AG04449 (cell line): ENCODE results near the gene ZNF48.

Source experiments
- CTCF ChIA-PET: fragments of 350-600 bp; formaldehyde crosslinking; extraction: SDS; loops from one replicate; lab custom pipeline; 2021; ENCODE audit warnings: antibody characterized with exemption; lab: Yijun Ruan, JAX
- POLR2A ChIA-PET: fragments of 400-600, 350-600 bp; formaldehyde crosslinking; extraction: SDS; loops from one replicate; lab custom pipeline; 2020; ENCODE audit warnings: antibody characterized with exemption, inconsistent platforms; lab: Yijun Ruan, JAX
- DNase-seq: peaks from one replicate; pipeline ENCODE4 v3.0.0-alpha.2; 2010; ENCODE audit warnings: low read depth, low spot score
- H3K4me3 ChIP-seq: 2 replicates; pipeline ENCODE4 v1.5.1; 2011; ENCODE audit warnings: low read depth, mild to moderate bottlenecking, control low read depth, low read length
- CTCF ChIP-seq: IDR thresholded peaks from one replicate; pipeline ENCODE4 v1.5.1; 2011; ENCODE audit warnings: mild to moderate bottlenecking, moderate library complexity, low read length, control low read depth, inconsistent platforms; ENCODE audit not compliant: insufficient read depth; ENCODE audit errors: missing control alignments

ZNF48 gene

GRCh38 chr16:30445149-30445407 is 49.9 kb downstream of the ZNF48 start:
- TF ChIP-seq CTCF, result no peak
- POLR2A ChIA-PET, result interaction anchor here (0.8 to 1.6 kb wide), 5 partner anchors 12 to 90 kb away, joined by 3 to 5 read pairs (median 4); partner anchors contain the start of genes DCTPP1 and ZNF747
- H3K4me3 ChIP-seq, result peak overlapping the region; percentile 85
- CTCF ChIA-PET, result interaction anchor here (1.0 to 6.3 kb wide), 9 partner anchors 10 to 187 kb away, joined by 3 to 43 read pairs (median 3); partner anchors contain the start of gene DCTPP1
- DNase-seq, result no peak

GRCh38 chr16:30445408-30446202 is 50.4 kb downstream of the ZNF48 start, which contains the start of gene SEPHS2:
Gene SEPHS2, minus strand, starts transcription at chr16:30445874. Its CDS starts 147 bp downstream, at chr16:30445727.
- ChIA-PET POLR2A (interaction anchor here (0.8 to 1.6 kb wide), 5 partner anchors 11 to 89 kb away, joined by 3 to 5 read pairs (median 4); partner anchors contain the start of genes DCTPP1 and ZNF747), CTCF (interaction anchor here (1.0 to 6.3 kb wide), 9 partner anchors 11 to 187 kb away, joined by 3 to 43 read pairs (median 3); partner anchors contain the start of gene DCTPP1)
- H3K4me3 ChIP-seq, result peak within 1 kb of the TSS; percentile 85
- peak; percentile 87 for DNase-seq
- peak; percentile 71 for TF ChIP-seq CTCF

GRCh38 chr16:30446203-30446595 is 51.0 kb downstream of the ZNF48 start:
- no peak for TF ChIP-seq CTCF
- CTCF ChIA-PET, result interaction anchor here (0.7 to 6.3 kb wide), 8 partner anchors 12 to 182 kb away, joined by 3 to 43 read pairs (median 4); partner anchors contain the start of gene DCTPP1

GRCh38 chr16:30447512-30448226 is 52.4 kb downstream of the ZNF48 start:
- no peak for TF ChIP-seq CTCF
- CTCF ChIA-PET, result interaction anchor here (0.6 to 6.3 kb wide), 13 partner anchors 9 to 246 kb away, joined by 3 to 43 read pairs (median 5); partner anchors contain the start of gene DCTPP1
- POLR2A ChIA-PET, result no interaction called here
- no peak for DNase-seq
- no peak overlapping the region for H3K4me3 ChIP-seq

More at GRCh38 chr16:30446203-30446595, 51.0 kb downstream of the ZNF48 start:
- peak overlapping the region; percentile 85 for H3K4me3 ChIP-seq
- DNase-seq, result no peak
- POLR2A ChIA-PET, result interaction anchor here (1.5 to 1.6 kb wide), 2 partner anchors 16 to 89 kb away, joined by 4 to 5 read pairs; partner anchors contain the start of genes DCTPP1 and ZNF747

GRCh38 chr16:30449116-30449435 is 53.9 kb downstream of the ZNF48 start:
- CTCF ChIA-PET, result interaction anchor here (0.6 to 3.4 kb wide), 46 partner anchors 8 to 245 kb away, joined by 3 to 45 read pairs (median 6); partner anchors contain the start of genes DCTPP1, ZNF688, ZNF747 and ZNF764
- POLR2A ChIA-PET, result no interaction called here
- no peak for DNase-seq
- TF ChIP-seq CTCF, result no peak
- no peak overlapping the region for H3K4me3 ChIP-seq
